Fibroblast of lung (primary cell): ENCODE measurements around the gene CIPC. TPM values are rescaled to one million over a fixed set of nuclear protein-coding genes. Genes with fewer than 3 reads are reported as not detected.

ENCODE experiments used
- DNase-seq, 2 donors: peaks; one replicate each; pipeline versions ENCODE4 v3.0.0 to v3.0.0-alpha.2; 2010; ENCODE audit warnings: low read depth in 2 of 2
- H2AFZ ChIP-seq: 2 replicates; pipeline ENCODE4 v1.5.1; 2012; ENCODE audit warnings: low read length, control low read depth, inconsistent platforms
- H3K27ac ChIP-seq: 2 replicates; pipeline ENCODE4 v1.5.1; 2011; ENCODE audit warnings: low read length, control low read depth; ENCODE audit not compliant: insufficient read depth
- H3K27me3 ChIP-seq: 2 replicates; pipeline ENCODE4 v1.5.1; 2011; ENCODE audit warnings: mild to moderate bottlenecking, low read length; ENCODE audit not compliant: control insufficient read depth, insufficient read depth
- H3K36me3 ChIP-seq: 2 replicates; pipeline ENCODE4 v1.5.1; 2011; ENCODE audit warnings: low read length; ENCODE audit not compliant: control insufficient read depth, insufficient read depth
- H3K4me1 ChIP-seq: 2 replicates; pipeline ENCODE4 v1.5.1; 2011; ENCODE audit warnings: low read length; ENCODE audit not compliant: control insufficient read depth, insufficient read depth; ENCODE audit errors: extremely low read depth
- H3K4me2 ChIP-seq: 2 replicates; pipeline ENCODE4 v1.5.1; 2011; ENCODE audit warnings: low read length, control low read depth; ENCODE audit not compliant: insufficient read depth; ENCODE audit errors: extremely low read depth
- H3K4me3 ChIP-seq, 4 experiments: fragments of 200-600 bp in 1 of 4; sonication (generic) in 1 of 4; replicated peaks in 1 of 4; 2 replicates each; pipeline ENCODE4 v1.5.1; 2011 to 2016; ENCODE audit warnings: low read length in 4 of 4, low read depth in 3 of 4, mild to moderate bottlenecking in 3 of 4, control low read depth in 2 of 4, inconsistent platforms in 1 of 4, mixed read lengths in 1 of 4; ENCODE audit not compliant: insufficient read depth in 1 of 4; ENCODE audit errors: control extremely low read depth in 1 of 4
- H3K79me2 ChIP-seq: 2 replicates; pipeline ENCODE4 v1.5.1; 2012; ENCODE audit warnings: mild to moderate bottlenecking, low read length, inconsistent platforms; ENCODE audit not compliant: control insufficient read depth, insufficient read depth
- H3K9ac ChIP-seq: 2 replicates; pipeline ENCODE4 v1.5.1; 2011; ENCODE audit warnings: mild to moderate bottlenecking, low read length, control low read depth; ENCODE audit not compliant: insufficient read depth
- H3K9me3 ChIP-seq: 2 replicates; pipeline ENCODE4 v1.5.1; 2012; ENCODE audit warnings: low read depth, low read length; ENCODE audit not compliant: control insufficient read depth, insufficient read depth
- H4K20me1 ChIP-seq: 2 replicates; pipeline ENCODE4 v1.5.1; 2011; ENCODE audit warnings: low read length; ENCODE audit not compliant: control insufficient read depth, insufficient read depth; ENCODE audit errors: extremely low read depth
- EZH2 ChIP-seq: IDR thresholded peaks from 2 replicates; pipeline ENCODE4 v1.5.1; 2012; ENCODE audit warnings: low read length, control low read depth, mild to moderate bottlenecking; ENCODE audit errors: missing control alignments
- polyA plus RNA-seq, 2 donors: library from polyadenylated mRNA; depleted of rRNA in 1 of 2; stranded (reverse) in 1 of 2; unstranded in 1 of 2; fragments of >200 nt; gene quantifications; 2 replicates each; pipeline ENCODE4 v1.2.1, GENCODE V29; 2011 to 2012; ENCODE audit warnings: missing spikeins in 1 of 2
- total RNA-seq: library from RNA; depleted of rRNA; stranded (reverse); fragments of >200 nt; gene quantifications from 2 replicates; pipeline ENCODE4 v1.2.1, GENCODE V29; 2014
- TF ChIP-seq, protein P1 (sequence below), 2 donors: IDR thresholded peaks in 1 of 2; conservative IDR thresholded peaks in 1 of 2; 1 replicate in 1 of 2; 2 replicates in 1 of 2; pipeline ENCODE4 v1.5.1; 2011 to 2012; ENCODE audit warnings: low read length in 2 of 2, control low read depth in 1 of 2, inconsistent platforms in 1 of 2, low read depth in 1 of 2, mild to moderate bottlenecking in 1 of 2

Gene CIPC
- total and polyA plus RNA-seq, 2 donors (not counting 1 experiment from before 2014, with no cell fraction given) = 12.1 to 12.8 TPM

DNA sequence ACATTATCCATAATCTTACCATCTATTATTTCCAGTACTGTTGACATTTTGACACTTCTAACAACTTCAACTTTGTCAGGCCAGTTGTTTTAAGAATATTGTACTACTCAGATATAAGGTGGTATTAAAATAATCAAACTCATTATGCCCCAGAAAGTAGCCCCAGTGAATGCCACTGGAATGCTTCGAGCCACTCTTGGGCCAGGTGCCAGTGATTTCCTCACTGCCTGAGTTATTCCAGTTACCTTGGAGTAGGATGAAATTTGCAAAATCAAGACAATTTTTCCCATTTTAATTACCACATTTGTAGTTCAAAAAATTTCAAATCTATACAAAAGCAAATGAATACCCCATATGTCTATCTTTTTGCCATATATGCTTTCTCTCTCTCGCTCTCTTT, 9.2 kb downstream of the CIPC start:
- Histone ChIP-seq H3K79me2 (no peaks in the 10 kb centered on the region), H3K4me1 (no peaks in the 10 kb centered on the region), H4K20me1 (no peaks in the 10 kb centered on the region), H3K4me2 (no peak overlapping the region), H3K27ac (no peak overlapping the region), H3K27me3 (no peaks in the 10 kb centered on the region), H3K36me3 (no peaks in the 10 kb centered on the region), H3K4me3 (no peak overlapping the region), H2AFZ (no peak overlapping the region), H3K9ac (no peak overlapping the region), H3K9me3 (no peaks in the 10 kb centered on the region)
- no peak for TF ChIP-seq EZH2
- TF ChIP-seq, protein P1, sequence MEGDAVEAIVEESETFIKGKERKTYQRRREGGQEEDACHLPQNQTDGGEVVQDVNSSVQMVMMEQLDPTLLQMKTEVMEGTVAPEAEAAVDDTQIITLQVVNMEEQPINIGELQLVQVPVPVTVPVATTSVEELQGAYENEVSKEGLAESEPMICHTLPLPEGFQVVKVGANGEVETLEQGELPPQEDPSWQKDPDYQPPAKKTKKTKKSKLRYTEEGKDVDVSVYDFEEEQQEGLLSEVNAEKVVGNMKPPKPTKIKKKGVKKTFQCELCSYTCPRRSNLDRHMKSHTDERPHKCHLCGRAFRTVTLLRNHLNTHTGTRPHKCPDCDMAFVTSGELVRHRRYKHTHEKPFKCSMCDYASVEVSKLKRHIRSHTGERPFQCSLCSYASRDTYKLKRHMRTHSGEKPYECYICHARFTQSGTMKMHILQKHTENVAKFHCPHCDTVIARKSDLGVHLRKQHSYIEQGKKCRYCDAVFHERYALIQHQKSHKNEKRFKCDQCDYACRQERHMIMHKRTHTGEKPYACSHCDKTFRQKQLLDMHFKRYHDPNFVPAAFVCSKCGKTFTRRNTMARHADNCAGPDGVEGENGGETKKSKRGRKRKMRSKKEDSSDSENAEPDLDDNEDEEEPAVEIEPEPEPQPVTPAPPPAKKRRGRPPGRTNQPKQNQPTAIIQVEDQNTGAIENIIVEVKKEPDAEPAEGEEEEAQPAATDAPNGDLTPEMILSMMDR (conservative IDR thresholded peaks at IDR 0.05 in 1 of 2, IDR thresholded peaks at IDR 0.05 in 1 of 2; ENCODE audit: low read depth in 1 of 2, low read length in 2 of 2) = no peak
- no peak for DNase-seq

DNA sequence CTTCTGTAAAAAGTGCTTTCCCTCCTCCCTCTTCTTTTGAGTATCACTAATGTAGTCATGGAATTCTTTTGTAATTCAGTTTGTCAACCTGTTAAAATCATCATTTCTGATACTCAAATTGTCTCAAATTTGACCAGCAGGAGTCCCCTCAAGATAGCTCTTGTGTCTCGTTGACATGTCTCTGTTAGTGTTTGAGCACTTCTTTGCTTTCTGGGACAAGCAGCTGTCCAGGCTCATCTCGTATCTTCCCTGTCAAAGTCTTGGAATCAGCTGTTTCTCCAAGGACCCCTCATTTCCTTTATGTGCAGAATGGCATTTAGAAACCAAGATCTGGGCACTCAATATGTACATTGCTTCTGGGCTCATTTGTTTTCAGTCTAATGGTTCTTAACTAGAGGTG, 10.7 kb downstream of the CIPC start:
- peaks cover 2% of the 10 kb centered on the region for H3K36me3 ChIP-seq
- no peaks in the 10 kb centered on the region for H3K9me3 ChIP-seq
- H3K27ac ChIP-seq = no peak overlapping the region
- H3K4me3 ChIP-seq = no peak overlapping the region
- no peak overlapping the region for H3K4me2 ChIP-seq
- TF ChIP-seq, protein P1 (conservative IDR thresholded peaks at IDR 0.05 in 1 of 2, IDR thresholded peaks at IDR 0.05 in 1 of 2; ENCODE audit: low read depth in 1 of 2, low read length in 2 of 2) = no peak
- no peak for TF ChIP-seq EZH2
- H4K20me1 ChIP-seq = no peaks in the 10 kb centered on the region
- H3K4me1 ChIP-seq = no peaks in the 10 kb centered on the region
- H2AFZ ChIP-seq = no peak overlapping the region
- no peaks in the 10 kb centered on the region for H3K79me2 ChIP-seq
- DNase-seq = no peak
- H3K27me3 ChIP-seq = no peaks in the 10 kb centered on the region
- no peak overlapping the region for H3K9ac ChIP-seq

DNA sequence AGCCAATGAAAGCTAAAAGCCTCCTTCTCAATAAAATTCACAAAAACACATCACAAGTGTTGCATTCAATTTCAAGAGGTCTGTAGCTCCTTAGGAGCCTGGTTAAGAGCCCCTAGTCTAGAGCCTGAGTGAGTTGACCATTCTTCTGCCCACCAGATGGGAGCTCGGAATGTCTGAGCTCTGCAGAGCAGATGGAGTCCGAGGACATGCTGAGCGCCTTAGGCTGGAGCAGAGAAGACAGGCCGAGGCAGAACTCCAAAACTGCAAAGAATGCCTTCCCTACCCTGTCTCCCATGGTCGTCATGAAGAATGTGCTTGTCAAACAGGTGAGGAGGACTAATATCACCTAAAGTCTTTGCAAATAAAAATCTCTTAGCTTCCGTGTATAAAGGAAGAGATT, 11.6 kb downstream of the CIPC start:
- Histone ChIP-seq H3K4me2 (no peak overlapping the region), H3K4me1 (no peaks in the 10 kb centered on the region), H3K4me3 (no peak overlapping the region), H2AFZ (no peak overlapping the region), H3K27ac (no peak overlapping the region), H3K9ac (no peak overlapping the region), H3K36me3 (peaks cover 5% of the 10 kb centered on the region), H3K27me3 (no peaks in the 10 kb centered on the region), H4K20me1 (no peaks in the 10 kb centered on the region), H3K79me2 (no peaks in the 10 kb centered on the region), H3K9me3 (no peaks in the 10 kb centered on the region)
- no peak for TF ChIP-seq EZH2
- TF ChIP-seq, protein P1 (conservative IDR thresholded peaks at IDR 0.05 in 1 of 2, IDR thresholded peaks at IDR 0.05 in 1 of 2; ENCODE audit: low read depth in 1 of 2, low read length in 2 of 2) = no peak
- DNase-seq = no peak
